ENCODE data around the gene CEP135. TPM values are rescaled to one million over a fixed set of nuclear protein-coding genes. Genes with fewer than 3 reads are reported as not detected.

The CEP135 gene
- total and polyA plus RNA-seq, 11 donors = 1.4 to 6.3 (median 2.4) TPM

- Histone ChIP-seq H3K36me3 (no peaks in the 10 kb centered on the region), H3K4me1 (peaks cover 0 to 4% (median 0%) of the 10 kb centered on the region in 12 donors), H3K4me3 (no peak overlapping the region), H3K27me3 (no peaks in the 10 kb centered on the region), H3K27ac (no peak overlapping the region), H3K9me3 (peaks cover 0 to 13% (median 0%) of the 10 kb centered on the region in 12 donors)
- DNase-seq (no peak), ATAC-seq (no peak)
- intact Hi-C loops (cut with DNase I) = no loop called here
- TF ChIP-seq, protein P1, sequence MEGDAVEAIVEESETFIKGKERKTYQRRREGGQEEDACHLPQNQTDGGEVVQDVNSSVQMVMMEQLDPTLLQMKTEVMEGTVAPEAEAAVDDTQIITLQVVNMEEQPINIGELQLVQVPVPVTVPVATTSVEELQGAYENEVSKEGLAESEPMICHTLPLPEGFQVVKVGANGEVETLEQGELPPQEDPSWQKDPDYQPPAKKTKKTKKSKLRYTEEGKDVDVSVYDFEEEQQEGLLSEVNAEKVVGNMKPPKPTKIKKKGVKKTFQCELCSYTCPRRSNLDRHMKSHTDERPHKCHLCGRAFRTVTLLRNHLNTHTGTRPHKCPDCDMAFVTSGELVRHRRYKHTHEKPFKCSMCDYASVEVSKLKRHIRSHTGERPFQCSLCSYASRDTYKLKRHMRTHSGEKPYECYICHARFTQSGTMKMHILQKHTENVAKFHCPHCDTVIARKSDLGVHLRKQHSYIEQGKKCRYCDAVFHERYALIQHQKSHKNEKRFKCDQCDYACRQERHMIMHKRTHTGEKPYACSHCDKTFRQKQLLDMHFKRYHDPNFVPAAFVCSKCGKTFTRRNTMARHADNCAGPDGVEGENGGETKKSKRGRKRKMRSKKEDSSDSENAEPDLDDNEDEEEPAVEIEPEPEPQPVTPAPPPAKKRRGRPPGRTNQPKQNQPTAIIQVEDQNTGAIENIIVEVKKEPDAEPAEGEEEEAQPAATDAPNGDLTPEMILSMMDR (IDR thresholded peaks at IDR 0.05) = no peak
- no peak for TF ChIP-seq POLR2A (IDR thresholded peaks at IDR 0.05)
These were observed 22.1 kb upstream of the CEP135 start for GRCh38 chr4:55926610-55927009.

- no peaks in the 10 kb centered on the region for H3K36me3 ChIP-seq
- H3K9me3 ChIP-seq = peaks cover 0 to 24% (median 1%) of the 10 kb centered on the region in 12 donors
- no peaks in the 10 kb centered on the region for H3K27me3 ChIP-seq
- DNase-seq (no peak), ATAC-seq (no peak)
- 82 to 90% (median 89%) methylated on average over 2 of the region's 2 CpGs for WGBS, 4 donors
- TF ChIP-seq, protein P1 (IDR thresholded peaks at IDR 0.05) = no peak
- TF ChIP-seq POLR2A (IDR thresholded peaks at IDR 0.05) = no peak
- H3K4me1 ChIP-seq = peaks cover 0 to 4% (median 0%) of the 10 kb centered on the region in 12 donors
- intact Hi-C loops (cut with DNase I) = no loop called here
- no peak overlapping the region for H3K4me3 ChIP-seq
- no peak overlapping the region for H3K27ac ChIP-seq
These were observed 20.8 kb upstream of the CEP135 start for GRCh38 chr4:55927803-55928437.

DNA sequence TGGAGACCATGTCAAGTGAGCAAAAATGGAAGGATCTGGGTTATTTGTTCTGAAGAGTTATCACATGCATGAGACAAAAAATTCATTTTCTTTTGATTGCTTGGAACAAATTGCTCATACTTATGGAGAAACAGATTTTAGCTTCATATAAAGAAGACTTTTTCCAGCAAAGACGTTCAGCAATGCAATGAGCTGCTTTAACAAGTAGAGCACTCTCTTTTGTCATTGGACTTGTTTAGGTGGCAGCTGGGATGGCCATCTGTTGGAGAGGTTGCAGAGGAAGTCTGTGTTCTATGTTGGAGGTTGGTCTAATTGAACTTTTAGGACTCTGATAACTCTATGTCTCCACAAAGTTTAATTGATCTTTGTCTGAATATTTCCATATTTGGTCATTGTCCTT is 19.9 kb upstream of the CEP135 start:
- H3K27me3 ChIP-seq = no peaks in the 10 kb centered on the region
- no peaks in the 10 kb centered on the region for H3K36me3 ChIP-seq
- H3K4me1 ChIP-seq = peaks cover 0 to 4% (median 0%) of the 10 kb centered on the region in 12 donors
- TF ChIP-seq, protein P1 (IDR thresholded peaks at IDR 0.05) = no peak
- TF ChIP-seq POLR2A (IDR thresholded peaks at IDR 0.05) = no peak
- intact Hi-C loops (cut with DNase I) = no loop called here
- H3K4me3 ChIP-seq = no peak overlapping the region
- H3K27ac ChIP-seq = no peak overlapping the region
- peaks cover 0 to 34% (median 3%) of the 10 kb centered on the region in 12 donors for H3K9me3 ChIP-seq
- DNase-seq (no peak), ATAC-seq (no peak)
- WGBS, 4 donors = 59 to 80% (median 70%) methylated on average over 1 of the region's 1 CpG

GRCh38 chr4:55931043-55931442 is 17.7 kb upstream of the CEP135 start:
- intact Hi-C loops (cut with DNase I) = no loop called here
- no peak for TF ChIP-seq POLR2A (IDR thresholded peaks at IDR 0.05)
- ATAC-seq = no peak
- Histone ChIP-seq H3K27me3 (no peaks in the 10 kb centered on the region), H3K4me1 (peaks cover 0 to 4% (median 0%) of the 10 kb centered on the region in 12 donors), H3K9me3 (peaks cover 0 to 50% (median 7%) of the 10 kb centered on the region in 12 donors), H3K4me3 (no peak overlapping the region), H3K27ac (no peak overlapping the region), H3K36me3 (no peaks in the 10 kb centered on the region)
- WGBS, 4 donors = 68 to 77% (median 70%) methylated on average over 2 of the region's 2 CpGs
- DNase-seq = no peak

- WGBS, 4 donors = 76 to 84% (median 80%) methylated on average over 3 of the region's 3 CpGs
- ATAC-seq = no peak
- intact Hi-C loops (cut with DNase I) = no loop called here
- Histone ChIP-seq H3K9me3 (peaks cover 0 to 58% (median 7%) of the 10 kb centered on the region in 12 donors), H3K27me3 (no peaks in the 10 kb centered on the region), H3K36me3 (peaks cover 0 to under 1% (median 0%) of the 10 kb centered on the region in 9 donors), H3K4me1 (peaks cover 0 to 4% (median 0%) of the 10 kb centered on the region in 12 donors), H3K4me3 (no peak overlapping the region), H3K27ac (no peak overlapping the region)
- DNase-seq = no peak
- TF ChIP-seq, protein P1 (IDR thresholded peaks at IDR 0.05) = no peak
These were observed 16.9 kb upstream of the CEP135 start for GRCh38 chr4:55931833-55932232.
